Keratinocyte (primary cell): ENCODE measurements around the gene ADAMTS9. TPM values are rescaled to one million over a fixed set of nuclear protein-coding genes. Genes with fewer than 3 reads are reported as not detected.
"Not testable (repeated sequence)": the region's sequence is repeated elsewhere in the genome, so short reads cannot be mapped to it uniquely, and the experiment has no call there.

Experiments used
- DNase-seq: peaks from one replicate; pipeline ENCODE4 v3.0.0-alpha.2; 2011; ENCODE audit warnings: low read depth, missing footprints, low spot score
- FAIRE-seq: peaks from 2 replicates; lab custom pipeline; 2011; peaks lifted over from hg19 to GRCh38; lab: Jason Lieb, UNC
- H2AFZ ChIP-seq: 2 replicates; pipeline ENCODE4 v1.6.0; 2012; ENCODE audit warnings: low read length, control low read depth, inconsistent platforms; ENCODE audit not compliant: control insufficient read depth
- H3K27ac ChIP-seq: 2 replicates; pipeline ENCODE4 v1.5.1; 2011; ENCODE audit warnings: low read length; ENCODE audit not compliant: control insufficient read depth, insufficient read depth
- H3K27me3 ChIP-seq: 3 replicates; pipeline ENCODE4 v1.6.0; 2011; ENCODE audit warnings: low read length; ENCODE audit not compliant: control insufficient read depth, insufficient read depth; ENCODE audit errors: extremely low read depth
- H3K36me3 ChIP-seq, 2 experiments: 2 replicates in 1 of 2; 3 replicates in 1 of 2; pipeline ENCODE4 v1.5.1; 2011; ENCODE audit warnings: low read length in 2 of 2, mild to moderate bottlenecking in 1 of 2; ENCODE audit not compliant: control insufficient read depth in 2 of 2, insufficient read depth in 2 of 2; ENCODE audit errors: extremely low read depth in 1 of 2
- H3K4me1 ChIP-seq: 3 replicates; pipeline ENCODE4 v1.5.1; 2011; ENCODE audit warnings: low read length; ENCODE audit not compliant: control insufficient read depth, insufficient read depth; ENCODE audit errors: extremely low read depth
- H3K4me2 ChIP-seq: 3 replicates; pipeline ENCODE4 v1.6.0; 2011; ENCODE audit warnings: low read depth, low read length; ENCODE audit not compliant: control insufficient read depth, insufficient read depth; ENCODE audit errors: extremely low read depth
- H3K4me3 ChIP-seq, 3 experiments: fragments of 200-600 bp in 1 of 3; sonication (generic) in 1 of 3; 2 replicates in 2 of 3; 3 replicates in 1 of 3; pipeline ENCODE4 v1.5.1; 2011 to 2016; ENCODE audit warnings: low read length in 3 of 3, mild to moderate bottlenecking in 3 of 3, control low read depth in 2 of 3, inconsistent platforms in 1 of 3, low read depth in 1 of 3, mixed read lengths in 1 of 3, mixed run types in 1 of 3, moderate library complexity in 1 of 3; ENCODE audit not compliant: control insufficient read depth in 2 of 3, insufficient read depth in 2 of 3; ENCODE audit errors: extremely low read depth in 1 of 3
- H3K79me2 ChIP-seq: 2 replicates; pipeline ENCODE4 v1.6.0; 2012; ENCODE audit warnings: low read length; ENCODE audit not compliant: control insufficient read depth, insufficient read depth
- H3K9ac ChIP-seq: 3 replicates; pipeline ENCODE4 v1.6.0; 2011; ENCODE audit warnings: low read length; ENCODE audit not compliant: control insufficient read depth, insufficient read depth; ENCODE audit errors: extremely low read depth
- H3K9me1 ChIP-seq: 3 replicates; pipeline ENCODE4 v1.6.0; 2011; ENCODE audit warnings: low read length; ENCODE audit not compliant: control insufficient read depth, insufficient read depth; ENCODE audit errors: extremely low read depth
- H3K9me3 ChIP-seq: 2 replicates; pipeline ENCODE4 v1.5.1; 2012; ENCODE audit warnings: low read depth, low read length; ENCODE audit not compliant: control insufficient read depth
- H4K20me1 ChIP-seq: 3 replicates; pipeline ENCODE4 v1.6.0; 2011; ENCODE audit warnings: low read length; ENCODE audit not compliant: control insufficient read depth, insufficient read depth; ENCODE audit errors: extremely low read depth
- EZH2 ChIP-seq: IDR thresholded peaks from one replicate; pipeline ENCODE4 v1.6.1; 2012; ENCODE audit warnings: inconsistent platforms, mild to moderate bottlenecking, low read length, moderate library complexity
- dilution Hi-C: fragments of 300-500 bp; cut with MboI; formaldehyde crosslinking; loops from one replicate; pipeline ENCODE4 v1.7.0; 2020; ENCODE audit warnings: low sequenced_read_pairs; ENCODE audit not compliant: extremely low pct_ligation_motif_present
- polyA plus RNA-seq, 5 experiments: library from polyadenylated mRNA; depleted of rRNA in 3 of 5; stranded (reverse) in 3 of 5; stranded (forward) in 1 of 5; unstranded in 1 of 5; fragments of >200 nt; gene quantifications; 1 replicate in 1 of 5; 2 replicates in 3 of 5; 3 replicates in 1 of 5; pipeline versions ENCODE4 v1.2.1 to v1.2.3, GENCODE V29; 2011 to 2012; ENCODE audit warnings: missing spikeins in 2 of 5, low read depth in 1 of 5, low replicate concordance in 1 of 5
- TF ChIP-seq, protein P1 (sequence below), 3 experiments: IDR thresholded peaks in 1 of 3; conservative IDR thresholded peaks in 1 of 3; optimal IDR thresholded peaks in 1 of 3; 2 replicates in 2 of 3; 3 replicates in 1 of 3; pipeline versions ENCODE3 to v1.5.1; 2011; ENCODE audit warnings: low read length in 3 of 3, mild to moderate bottlenecking in 3 of 3, moderate library complexity in 2 of 3, control low read depth in 1 of 3, inconsistent platforms in 1 of 3; ENCODE audit not compliant: insufficient read depth in 2 of 3; ENCODE audit errors: extremely low read depth in 1 of 3

ADAMTS9 gene
- polyA plus RNA-seq, 1 donor (not counting 4 experiments of a cell fraction or from before 2014, with no cell fraction given), result 0.43 TPM

DNA sequence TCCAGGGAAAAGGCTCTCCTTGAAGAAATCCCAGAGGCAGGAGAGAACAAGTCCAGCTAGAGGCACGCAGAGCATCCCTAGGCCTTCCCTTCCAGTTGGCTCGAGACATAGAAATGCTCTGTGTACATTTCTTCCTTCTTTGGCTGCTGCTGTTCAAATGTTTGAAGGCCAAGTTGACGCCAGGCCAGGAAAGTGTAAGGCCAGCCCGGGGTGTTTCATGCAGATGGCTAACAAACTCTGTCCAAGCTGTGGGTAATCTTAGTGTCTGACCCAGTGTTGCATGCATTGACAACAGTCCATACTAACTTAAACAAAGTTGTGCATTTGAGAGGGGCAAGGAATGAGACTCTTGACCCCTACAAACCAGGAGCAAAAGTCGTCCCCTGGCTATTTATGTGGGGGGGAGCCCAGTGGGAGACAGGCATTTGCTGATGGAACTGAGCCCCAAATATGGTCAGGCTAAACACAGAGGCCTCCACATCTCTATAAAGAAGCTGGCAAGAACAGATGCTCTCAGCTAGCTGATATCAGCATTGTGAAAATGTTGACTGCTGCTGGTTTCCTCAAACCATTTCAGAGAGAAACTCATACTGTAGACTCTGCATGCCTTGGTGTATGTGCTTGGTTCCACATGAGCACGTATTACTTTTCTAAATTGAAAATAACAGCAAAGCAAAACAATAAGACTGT lies 139.5 kb downstream of the ADAMTS9 start:
- TF ChIP-seq, protein P1, sequence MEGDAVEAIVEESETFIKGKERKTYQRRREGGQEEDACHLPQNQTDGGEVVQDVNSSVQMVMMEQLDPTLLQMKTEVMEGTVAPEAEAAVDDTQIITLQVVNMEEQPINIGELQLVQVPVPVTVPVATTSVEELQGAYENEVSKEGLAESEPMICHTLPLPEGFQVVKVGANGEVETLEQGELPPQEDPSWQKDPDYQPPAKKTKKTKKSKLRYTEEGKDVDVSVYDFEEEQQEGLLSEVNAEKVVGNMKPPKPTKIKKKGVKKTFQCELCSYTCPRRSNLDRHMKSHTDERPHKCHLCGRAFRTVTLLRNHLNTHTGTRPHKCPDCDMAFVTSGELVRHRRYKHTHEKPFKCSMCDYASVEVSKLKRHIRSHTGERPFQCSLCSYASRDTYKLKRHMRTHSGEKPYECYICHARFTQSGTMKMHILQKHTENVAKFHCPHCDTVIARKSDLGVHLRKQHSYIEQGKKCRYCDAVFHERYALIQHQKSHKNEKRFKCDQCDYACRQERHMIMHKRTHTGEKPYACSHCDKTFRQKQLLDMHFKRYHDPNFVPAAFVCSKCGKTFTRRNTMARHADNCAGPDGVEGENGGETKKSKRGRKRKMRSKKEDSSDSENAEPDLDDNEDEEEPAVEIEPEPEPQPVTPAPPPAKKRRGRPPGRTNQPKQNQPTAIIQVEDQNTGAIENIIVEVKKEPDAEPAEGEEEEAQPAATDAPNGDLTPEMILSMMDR (optimal IDR thresholded peaks at IDR 0.05 in 1 of 3, IDR thresholded peaks at IDR 0.05 in 1 of 3, conservative IDR thresholded peaks at IDR 0.05 in 1 of 3; ENCODE audit: extremely low read depth in 1 of 3, insufficient read depth in 2 of 3, low read length in 3 of 3), result no peak
- no peak for TF ChIP-seq EZH2
- dilution Hi-C loops, result no loop called here
- DNase-seq (no peak), FAIRE-seq (no peak)
- Histone ChIP-seq H3K79me2 (no peaks in the 10 kb centered on the region), H4K20me1 (no peaks in the 10 kb centered on the region), H3K4me2 (no peak overlapping the region), H3K36me3 (no peaks in the 10 kb centered on the region), H3K9me1 (no peaks in the 10 kb centered on the region), H3K9ac (no peak overlapping the region), H3K4me1 (no peaks in the 10 kb centered on the region), H3K27me3 (no peaks in the 10 kb centered on the region), H3K27ac (no peak overlapping the region), H3K9me3 (no peaks in the 10 kb centered on the region), H3K4me3 (no peak overlapping the region), H2AFZ (no peak overlapping the region)

DNA sequence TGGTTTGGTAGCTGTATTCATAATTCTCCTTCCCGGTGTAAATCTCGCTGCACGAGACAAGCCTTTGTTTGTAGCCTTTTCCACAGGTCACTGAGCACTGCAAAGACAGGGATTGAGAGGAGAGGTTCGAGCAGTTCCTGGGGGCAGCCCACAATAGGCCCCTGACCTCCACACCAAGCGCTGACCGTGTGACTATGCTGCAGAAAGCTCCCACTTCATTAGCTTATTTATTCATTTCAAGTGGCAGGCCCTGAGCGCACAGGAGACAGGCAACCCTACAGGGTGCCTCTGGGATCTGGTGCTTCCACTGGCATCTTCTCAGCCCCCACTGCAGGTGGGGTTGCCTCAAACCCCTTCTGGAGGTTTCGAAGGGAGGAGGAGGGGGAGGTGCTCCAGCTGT lies 140.9 kb downstream of the ADAMTS9 start:
- Histone ChIP-seq H3K27ac (no peak overlapping the region), H3K4me2 (no peak overlapping the region), H3K79me2 (no peaks in the 10 kb centered on the region), H3K9me3 (no peaks in the 10 kb centered on the region), H3K9me1 (no peaks in the 10 kb centered on the region), H3K27me3 (no peaks in the 10 kb centered on the region), H2AFZ (no peak overlapping the region), H3K9ac (no peak overlapping the region), H3K36me3 (no peaks in the 10 kb centered on the region), H3K4me3 (no peak overlapping the region), H3K4me1 (no peaks in the 10 kb centered on the region), H4K20me1 (no peaks in the 10 kb centered on the region)
- no peak for DNase-seq
- TF ChIP-seq, protein P1 (optimal IDR thresholded peaks at IDR 0.05 in 1 of 3, IDR thresholded peaks at IDR 0.05 in 1 of 3, conservative IDR thresholded peaks at IDR 0.05 in 1 of 3; ENCODE audit: extremely low read depth in 1 of 3, insufficient read depth in 2 of 3, low read length in 3 of 3), result no peak
- TF ChIP-seq EZH2, result no peak
- FAIRE-seq, result no peak
- dilution Hi-C loops, result no loop called here

DNA sequence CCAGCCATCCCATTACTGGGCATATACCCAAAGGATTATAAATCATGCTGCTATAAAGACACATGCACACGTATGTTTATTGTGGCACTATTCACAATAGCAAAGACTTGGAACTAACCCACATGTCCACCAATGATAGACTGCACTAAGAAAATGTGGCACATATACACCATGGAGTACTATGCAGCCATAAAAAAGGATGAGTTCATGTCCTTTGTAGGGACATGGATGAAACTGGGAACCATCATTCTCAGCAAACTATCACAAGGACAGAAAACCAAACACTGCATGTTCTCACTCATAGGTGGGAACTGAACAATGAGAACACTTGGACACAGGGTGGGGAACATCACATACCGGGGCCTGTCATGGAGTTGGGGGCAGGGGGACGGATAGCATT lies 142.6 kb downstream of the ADAMTS9 start:
- H3K4me1 ChIP-seq, H3K9ac ChIP-seq, H3K36me3 ChIP-seq, H3K4me3 ChIP-seq, H3K27me3 ChIP-seq, H3K27ac ChIP-seq, H2AFZ ChIP-seq, DNase-seq, H3K79me2 ChIP-seq, H4K20me1 ChIP-seq, H3K4me2 ChIP-seq, FAIRE-seq, H3K9me3 ChIP-seq, dilution Hi-C loops, H3K9me1 ChIP-seq: not testable (repeated sequence)
